OCI-LY3 (cell line): Measurements from ENCODE around the gene FBXL13.

ENCODE experiments used
- CTCF ChIP-seq: fragments of 200-600, 300-600 bp; sonication (generic); IDR thresholded peaks from 2 replicates; pipeline ENCODE4 v1.5.1; 2014; ENCODE audit warnings: antibody characterized with exemption, low read length, low read depth
- EZH2phosphoT487 ChIP-seq: fragments of 200-600 bp; shearing (Covaris generic); IDR thresholded peaks from 2 replicates; pipeline ENCODE4 v1.6.1; 2018; ENCODE audit warnings: antibody characterized with exemption, mixed run types, low read depth

- TF ChIP-seq CTCF = no peak
- no peak for TF ChIP-seq EZH2phosphoT487
Observed at GRCh38 chr7:102817616-102818573, 256.7 kb downstream of the FBXL13 start.
